ENCODE measurements around the gene PEX13.

DNA sequence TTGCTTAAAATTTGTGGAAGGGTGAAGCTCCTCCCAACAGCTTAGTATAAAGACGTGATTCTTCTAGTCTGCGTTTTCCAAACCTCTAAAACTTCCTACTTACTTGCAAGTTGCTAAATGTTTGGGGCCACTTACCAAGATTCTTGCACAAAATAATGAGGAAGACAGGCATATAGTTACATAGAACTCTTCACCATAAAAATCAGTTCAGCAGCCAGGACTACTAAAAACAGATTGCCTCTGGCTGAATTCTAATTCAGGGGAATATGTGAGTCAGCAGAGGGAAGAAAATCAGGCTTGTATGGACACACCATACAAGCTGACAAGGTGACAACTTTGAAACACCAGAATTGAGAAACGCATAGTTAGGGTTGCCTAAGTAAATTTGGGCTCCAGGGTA lies 2.8 kb upstream of the PEX13 start:
- TF ChIP-seq, protein P1, sequence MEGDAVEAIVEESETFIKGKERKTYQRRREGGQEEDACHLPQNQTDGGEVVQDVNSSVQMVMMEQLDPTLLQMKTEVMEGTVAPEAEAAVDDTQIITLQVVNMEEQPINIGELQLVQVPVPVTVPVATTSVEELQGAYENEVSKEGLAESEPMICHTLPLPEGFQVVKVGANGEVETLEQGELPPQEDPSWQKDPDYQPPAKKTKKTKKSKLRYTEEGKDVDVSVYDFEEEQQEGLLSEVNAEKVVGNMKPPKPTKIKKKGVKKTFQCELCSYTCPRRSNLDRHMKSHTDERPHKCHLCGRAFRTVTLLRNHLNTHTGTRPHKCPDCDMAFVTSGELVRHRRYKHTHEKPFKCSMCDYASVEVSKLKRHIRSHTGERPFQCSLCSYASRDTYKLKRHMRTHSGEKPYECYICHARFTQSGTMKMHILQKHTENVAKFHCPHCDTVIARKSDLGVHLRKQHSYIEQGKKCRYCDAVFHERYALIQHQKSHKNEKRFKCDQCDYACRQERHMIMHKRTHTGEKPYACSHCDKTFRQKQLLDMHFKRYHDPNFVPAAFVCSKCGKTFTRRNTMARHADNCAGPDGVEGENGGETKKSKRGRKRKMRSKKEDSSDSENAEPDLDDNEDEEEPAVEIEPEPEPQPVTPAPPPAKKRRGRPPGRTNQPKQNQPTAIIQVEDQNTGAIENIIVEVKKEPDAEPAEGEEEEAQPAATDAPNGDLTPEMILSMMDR (IDR thresholded peaks at IDR 0.05) = no peak
- no peak for TF ChIP-seq POLR2A (IDR thresholded peaks at IDR 0.05)
